Spleen (tissue), 7 donors: ENCODE results near the gene YIPF5.

Experiments used
- CTCF ChIP-seq, 11 experiments: fragments of 200-600 bp in 7 of 11; fragments of 450-650 bp in 4 of 11; sonication (generic) in 4 of 11; IDR thresholded peaks in 8 of 11; conservative IDR thresholded peaks in 3 of 11; 1 replicate in 7 of 11; 2 replicates in 4 of 11; pipeline versions ENCODE4 v1.4.0 to v1.8.0; 2016 to 2021; ENCODE audit warnings: antibody characterized with exemption in 11 of 11, inconsistent platforms in 4 of 11, mild to moderate bottlenecking in 1 of 11
- POLR2A ChIP-seq, 3 donors: fragments of 450-650 bp; IDR thresholded peaks; one replicate each; pipeline ENCODE4 v1.5.1; 2017; ENCODE audit warnings: antibody characterized with exemption in 3 of 3, mild to moderate bottlenecking in 1 of 3
- donor health status: DM: no; HTN: no; CAD: no; lungs with moderate emphysema.
- donor health status: DM: no; HTN: no; CAD: no.
- donor health status: DM: no; HTN: no; CAD: no.

- TF ChIP-seq POLR2A (IDR thresholded peaks at IDR 0.05) = no peak
- no peak for TF ChIP-seq CTCF (IDR thresholded peaks at IDR 0.05 in 8 of 11, conservative IDR thresholded peaks at IDR 0.05 in 3 of 11)
These were observed 27.7 kb downstream of the YIPF5 start for GRCh38 chr5:144142824-144143162.
